ENCODE results near the gene INPP5A.

The INPP5A gene

DNA sequence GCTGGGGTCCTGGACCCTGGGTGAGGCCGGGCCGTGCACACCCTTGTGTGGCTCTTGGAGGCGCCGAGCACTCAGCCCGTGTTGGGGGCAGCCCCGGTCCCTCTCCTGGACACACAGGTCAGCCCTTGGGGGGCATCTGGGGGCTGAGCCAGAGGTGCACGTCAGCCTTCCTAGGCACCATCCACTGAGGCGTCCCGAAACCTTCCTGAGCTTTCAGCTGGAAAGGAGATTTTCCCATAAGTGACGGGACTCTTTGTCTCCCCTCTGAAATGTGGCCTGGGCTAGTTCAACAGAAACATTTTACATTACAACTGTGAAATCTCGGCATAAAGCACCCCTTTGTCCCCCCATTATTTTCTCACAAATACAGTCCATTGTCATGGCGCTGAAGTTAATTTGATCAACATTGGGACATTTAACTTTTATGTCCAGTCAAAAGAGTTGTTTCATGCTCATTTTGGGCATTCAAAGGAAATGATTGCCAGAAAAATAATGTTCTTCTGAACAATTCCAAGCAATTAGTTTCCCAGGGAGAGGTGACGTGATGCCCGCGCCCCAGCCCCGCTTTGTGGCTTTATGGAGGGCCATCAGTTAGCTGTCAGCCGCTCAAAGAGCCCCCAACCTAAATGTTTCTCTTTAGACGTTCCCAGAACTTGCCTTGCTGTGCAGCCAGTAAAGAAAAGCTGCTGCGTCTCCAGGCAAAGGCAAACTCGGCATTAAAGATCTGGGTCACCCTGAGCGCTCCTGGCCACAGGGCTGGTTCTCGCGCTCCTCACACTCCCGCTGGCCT, 177.6 kb downstream of the INPP5A start:
- DNase-seq (ENCODE audit: low spot score) = no peak
- TF ChIP-seq, protein P1, sequence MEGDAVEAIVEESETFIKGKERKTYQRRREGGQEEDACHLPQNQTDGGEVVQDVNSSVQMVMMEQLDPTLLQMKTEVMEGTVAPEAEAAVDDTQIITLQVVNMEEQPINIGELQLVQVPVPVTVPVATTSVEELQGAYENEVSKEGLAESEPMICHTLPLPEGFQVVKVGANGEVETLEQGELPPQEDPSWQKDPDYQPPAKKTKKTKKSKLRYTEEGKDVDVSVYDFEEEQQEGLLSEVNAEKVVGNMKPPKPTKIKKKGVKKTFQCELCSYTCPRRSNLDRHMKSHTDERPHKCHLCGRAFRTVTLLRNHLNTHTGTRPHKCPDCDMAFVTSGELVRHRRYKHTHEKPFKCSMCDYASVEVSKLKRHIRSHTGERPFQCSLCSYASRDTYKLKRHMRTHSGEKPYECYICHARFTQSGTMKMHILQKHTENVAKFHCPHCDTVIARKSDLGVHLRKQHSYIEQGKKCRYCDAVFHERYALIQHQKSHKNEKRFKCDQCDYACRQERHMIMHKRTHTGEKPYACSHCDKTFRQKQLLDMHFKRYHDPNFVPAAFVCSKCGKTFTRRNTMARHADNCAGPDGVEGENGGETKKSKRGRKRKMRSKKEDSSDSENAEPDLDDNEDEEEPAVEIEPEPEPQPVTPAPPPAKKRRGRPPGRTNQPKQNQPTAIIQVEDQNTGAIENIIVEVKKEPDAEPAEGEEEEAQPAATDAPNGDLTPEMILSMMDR (IDR thresholded peaks at IDR 0.05; ENCODE audit: borderline replicate concordance, control extremely low read depth, extremely low read depth, insufficient read depth, missing control alignments) = no peak
- in situ Hi-C loops (cut with MboI; ENCODE audit: low sequenced_read_pairs, unreplicated experiment) = no loop called here

DNA sequence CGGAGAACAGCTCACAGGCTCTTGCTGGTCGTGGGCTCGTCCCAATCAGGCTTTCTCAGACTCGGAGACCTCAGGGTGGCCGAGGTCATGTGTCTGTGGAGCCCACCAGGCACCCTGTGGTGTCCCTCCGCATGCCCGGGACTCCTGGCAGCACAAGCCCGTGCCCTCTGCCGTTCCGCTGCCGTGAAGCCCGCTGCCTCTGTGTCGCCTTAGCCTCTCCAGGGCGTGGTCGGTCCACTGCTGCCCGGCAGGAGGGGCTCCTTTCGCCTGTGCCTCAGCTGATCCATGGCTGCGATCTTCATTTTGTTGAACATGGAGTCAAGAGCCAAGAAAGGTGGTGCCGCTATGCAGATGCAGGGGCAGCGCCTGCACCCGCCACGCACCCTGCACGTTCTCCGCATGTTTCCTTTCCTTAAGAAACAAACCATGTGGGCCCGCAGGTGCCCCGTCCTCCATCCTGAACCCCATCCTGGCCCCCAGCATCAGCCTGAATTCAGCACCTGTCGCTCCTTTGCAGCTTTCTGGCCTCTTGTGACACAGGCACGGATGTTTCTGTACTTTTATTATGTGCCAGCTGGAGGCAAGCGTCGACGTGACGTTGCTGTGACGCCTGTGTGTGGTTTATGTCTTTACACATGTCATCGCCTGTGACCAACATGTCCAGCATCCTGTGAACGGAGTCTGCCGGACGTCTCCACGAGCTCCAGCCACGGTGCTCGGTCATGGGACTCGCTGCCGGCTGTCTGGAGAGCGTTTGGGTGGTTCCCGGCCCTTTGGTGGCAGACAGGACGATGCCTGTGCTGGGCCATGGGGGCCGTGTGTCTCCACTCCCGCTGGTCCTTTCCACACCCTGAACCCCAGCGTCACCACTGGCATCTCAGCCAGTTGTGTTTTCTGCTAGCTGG, 178.4 kb downstream of the INPP5A start:
- no peak for DNase-seq (ENCODE audit: low spot score)
- TF ChIP-seq, protein P1 (IDR thresholded peaks at IDR 0.05; ENCODE audit: borderline replicate concordance, control extremely low read depth, extremely low read depth, insufficient read depth, missing control alignments) = no peak
- in situ Hi-C loops (cut with MboI; ENCODE audit: low sequenced_read_pairs, unreplicated experiment) = no loop called here

DNA sequence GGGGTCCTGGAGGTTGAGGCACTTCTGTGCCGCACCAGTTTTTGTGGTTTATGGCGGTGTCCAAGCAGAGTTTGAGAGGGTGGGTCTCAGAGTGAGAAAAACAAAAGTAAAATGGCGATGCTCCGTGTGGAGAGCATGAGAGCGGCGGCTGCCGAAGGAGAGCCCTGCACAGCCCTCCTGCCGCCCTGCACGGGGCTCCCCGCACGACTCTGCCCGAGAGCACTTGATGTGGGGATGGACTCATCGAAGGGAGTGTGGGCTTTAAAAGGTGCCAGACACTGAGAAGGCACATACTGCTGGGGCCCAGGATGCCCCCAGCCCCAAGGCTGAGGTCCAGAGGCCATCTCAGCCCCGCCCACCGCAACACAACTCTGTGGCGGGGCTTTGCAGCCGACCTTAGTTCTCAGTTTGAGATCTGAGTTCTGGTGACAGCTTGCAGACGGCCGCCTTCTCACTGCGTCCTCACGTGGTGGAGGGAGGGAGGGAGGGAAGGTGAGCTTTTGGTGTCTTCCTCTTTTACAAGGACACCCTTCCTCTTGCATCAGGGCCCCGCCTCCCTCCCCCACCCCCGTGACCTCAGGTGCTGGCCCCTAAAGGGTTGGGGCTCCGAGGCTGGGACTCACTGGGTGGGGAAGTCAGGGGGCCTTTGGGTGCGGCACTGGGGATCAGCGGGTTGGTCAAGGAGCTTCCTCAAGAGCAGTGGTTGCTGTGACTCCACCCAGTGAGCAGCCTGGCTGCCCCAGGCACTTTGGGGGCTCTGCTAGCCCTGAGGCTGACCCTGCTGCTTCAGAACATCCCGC, 179.3 kb downstream of the INPP5A start:
- no peak for DNase-seq (ENCODE audit: low spot score)
- in situ Hi-C loops (cut with MboI; ENCODE audit: low sequenced_read_pairs, unreplicated experiment) = no loop called here
- TF ChIP-seq, protein P1 (IDR thresholded peaks at IDR 0.05; ENCODE audit: borderline replicate concordance, control extremely low read depth, extremely low read depth, insufficient read depth, missing control alignments) = no peak

DNA sequence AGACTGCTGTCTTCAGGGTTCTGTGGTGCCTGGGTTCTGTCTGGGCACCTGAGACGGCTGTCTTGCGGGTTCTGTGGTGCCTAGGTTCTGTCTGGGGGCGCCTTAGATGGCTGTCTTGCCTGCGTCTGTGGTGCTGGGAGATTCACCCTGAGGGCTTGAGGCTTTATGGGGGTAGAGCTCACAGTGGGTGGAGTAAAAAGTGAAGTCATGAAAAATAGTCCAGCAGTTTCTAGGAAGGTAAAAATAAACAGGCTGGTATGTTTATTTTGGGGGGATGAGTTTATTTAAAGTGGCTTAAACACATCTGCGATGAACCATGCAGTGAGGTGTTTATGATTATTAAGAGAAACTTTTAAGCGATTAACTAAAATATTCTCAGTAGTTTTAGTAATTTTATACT, 184.1 kb downstream of the INPP5A start:
- TF ChIP-seq, protein P1 (IDR thresholded peaks at IDR 0.05; ENCODE audit: borderline replicate concordance, control extremely low read depth, extremely low read depth, insufficient read depth, missing control alignments) = no peak
- no peak for DNase-seq (ENCODE audit: low spot score)
- in situ Hi-C loops (cut with MboI; ENCODE audit: low sequenced_read_pairs, unreplicated experiment) = no loop called here

DNA sequence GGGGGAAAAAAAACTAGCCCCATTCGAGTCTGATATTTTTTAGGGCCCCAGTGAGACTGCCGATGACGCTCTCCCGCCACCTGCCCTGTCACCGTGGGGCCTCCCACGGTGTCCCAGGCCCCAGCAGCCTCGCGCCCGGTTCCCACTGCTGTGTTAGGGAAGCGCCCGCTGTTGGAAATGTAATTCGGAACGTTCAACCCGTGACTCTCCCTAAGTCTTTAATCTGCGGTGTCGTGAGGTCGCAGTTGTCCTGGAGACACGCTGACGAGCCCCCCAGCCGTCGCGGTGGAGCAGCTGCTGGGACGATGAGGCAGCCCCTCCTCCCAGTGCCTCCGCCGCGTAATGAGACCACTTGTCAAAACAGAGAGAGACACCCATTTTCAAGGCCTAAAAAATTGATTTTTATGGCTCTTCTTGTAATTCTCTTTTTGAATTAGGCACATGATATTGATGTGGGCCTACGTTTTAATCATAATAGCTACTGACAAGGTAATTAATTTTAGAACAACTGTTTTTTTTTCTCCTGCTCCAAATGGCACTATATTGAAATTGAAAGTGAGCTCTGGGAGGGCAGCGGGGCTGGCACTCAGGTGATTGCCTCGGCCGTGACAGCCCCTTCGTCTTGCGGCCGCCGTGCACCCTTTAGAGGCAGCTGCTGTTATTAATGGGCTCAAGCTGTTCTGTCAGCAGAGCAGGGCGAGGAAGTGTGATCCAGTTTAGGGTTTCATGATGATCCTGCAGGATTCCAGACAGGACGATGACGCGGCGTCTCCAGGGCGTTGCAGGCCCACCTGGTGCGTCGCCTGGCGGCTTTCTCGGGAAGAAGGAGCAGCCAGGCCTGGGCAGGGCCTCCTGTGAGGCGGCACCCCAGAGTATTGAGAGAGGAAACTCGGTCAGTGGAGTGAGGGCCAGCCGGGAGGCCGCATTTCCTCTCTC, 185.1 kb downstream of the INPP5A start:
- TF ChIP-seq, protein P1 (IDR thresholded peaks at IDR 0.05; ENCODE audit: borderline replicate concordance, control extremely low read depth, extremely low read depth, insufficient read depth, missing control alignments) = no peak
- in situ Hi-C loops (cut with MboI; ENCODE audit: low sequenced_read_pairs, unreplicated experiment) = no loop called here
- DNase-seq (ENCODE audit: low spot score) = no peak

Data from GM13976 (cell line).